Trophoblast cell (in vitro differentiated cells and primary cell): ENCODE results near the gene PASK.

ENCODE experiments used
- DNase-seq, 2 donors: peaks; one replicate each; pipeline ENCODE4 v3.0.0-alpha.2; 2016
- H2AFZ ChIP-seq: 2 replicates; pipeline ENCODE4 v1.6.1; 2013; ENCODE audit warnings: low read length, moderate library complexity, mild to moderate bottlenecking; ENCODE audit not compliant: insufficient read depth, poor library complexity
- H2AK5ac ChIP-seq: 2 replicates; pipeline ENCODE4 v1.6.1; 2013; ENCODE audit warnings: mild to moderate bottlenecking, low read length
- H2BK120ac ChIP-seq: 2 replicates; pipeline ENCODE4 v1.6.1; 2013; ENCODE audit warnings: low read length, mild to moderate bottlenecking, moderate library complexity; ENCODE audit not compliant: insufficient read depth, poor library complexity
- H2BK12ac ChIP-seq: 2 replicates; pipeline ENCODE4 v1.6.1; 2013; ENCODE audit warnings: mild to moderate bottlenecking, low read length, moderate library complexity
- H2BK5ac ChIP-seq: 2 replicates; pipeline ENCODE4 v1.6.1; 2013; ENCODE audit warnings: low read length, low read depth, moderate library complexity, mild to moderate bottlenecking; ENCODE audit not compliant: poor library complexity
- H3K14ac ChIP-seq: 2 replicates; pipeline ENCODE4 v1.6.1; 2013; ENCODE audit warnings: mild to moderate bottlenecking, low read length
- H3K18ac ChIP-seq: 2 replicates; pipeline ENCODE4 v1.6.1; 2013; ENCODE audit warnings: mild to moderate bottlenecking, low read length
- H3K23ac ChIP-seq: 2 replicates; pipeline ENCODE4 v1.6.1; 2013; ENCODE audit warnings: low read length
- H3K27ac ChIP-seq: 2 replicates; pipeline ENCODE4 v1.5.1; 2013; ENCODE audit warnings: low read depth, mild to moderate bottlenecking, inconsistent platforms, low read length, moderate library complexity
- H3K27me3 ChIP-seq: 2 replicates; pipeline ENCODE4 v1.6.1; 2013; ENCODE audit warnings: inconsistent platforms, mild to moderate bottlenecking, low read length, moderate library complexity; ENCODE audit not compliant: insufficient read depth
- H3K36me3 ChIP-seq, 2 experiments: 1 replicate in 1 of 2; 2 replicates in 1 of 2; pipeline ENCODE4 v1.6.1; 2013; ENCODE audit warnings: low read length in 2 of 2, mild to moderate bottlenecking in 2 of 2, moderate library complexity in 1 of 2; ENCODE audit not compliant: insufficient read depth in 2 of 2, control insufficient read depth in 1 of 2
- H3K4ac ChIP-seq: 2 replicates; pipeline ENCODE4 v1.6.1; 2013; ENCODE audit warnings: low read depth, mild to moderate bottlenecking, low read length, moderate library complexity
- H3K4me1 ChIP-seq, 2 experiments: 1 replicate in 1 of 2; 2 replicates in 1 of 2; pipeline ENCODE4 v1.6.1; 2013; ENCODE audit warnings: low read length in 2 of 2, mild to moderate bottlenecking in 2 of 2, moderate library complexity in 1 of 2; ENCODE audit not compliant: insufficient read depth in 2 of 2, control insufficient read depth in 1 of 2
- H3K4me2 ChIP-seq: 2 replicates; pipeline ENCODE4 v1.6.1; 2013; ENCODE audit warnings: inconsistent platforms, mild to moderate bottlenecking, low read length, moderate library complexity
- H3K4me3 ChIP-seq: 2 replicates; pipeline ENCODE4 v1.5.1; 2013; ENCODE audit warnings: mild to moderate bottlenecking, low read depth, low read length, inconsistent platforms
- H3K79me1 ChIP-seq: one replicate; pipeline ENCODE4 v1.6.1; 2013; ENCODE audit warnings: low read length
- H3K79me2 ChIP-seq: 2 replicates; pipeline ENCODE4 v1.6.1; 2013; ENCODE audit warnings: low read length, mild to moderate bottlenecking; ENCODE audit not compliant: control insufficient read depth, insufficient read depth, poor library complexity
- H3K9ac ChIP-seq: 2 replicates; pipeline ENCODE4 v1.6.1; 2013; ENCODE audit warnings: mild to moderate bottlenecking, low read length
- H3K9me3 ChIP-seq: 2 replicates; pipeline ENCODE4 v1.6.1; 2013; ENCODE audit warnings: low read depth, mild to moderate bottlenecking, control low read depth, inconsistent platforms, low read length; ENCODE audit not compliant: insufficient read depth
- H4K12ac ChIP-seq: 2 replicates; pipeline ENCODE4 v1.6.1; 2013; ENCODE audit warnings: low read depth, mild to moderate bottlenecking, low read length, moderate library complexity
- H4K8ac ChIP-seq: 2 replicates; pipeline ENCODE4 v1.6.1; 2013; ENCODE audit warnings: low read depth, mild to moderate bottlenecking, low read length, moderate library complexity
- H4K91ac ChIP-seq: one replicate; pipeline ENCODE4 v1.6.1; 2013; ENCODE audit warnings: low read depth, mild to moderate bottlenecking, low read length, moderate library complexity
- WGBS: extraction: QIAGEN DNeasy Blood & Tissue Kit; methylation state at CpG from one replicate; pipeline ENCODE4 v1.1.7; 2013; ENCODE audit warnings: missing lambda C conversion rate; ENCODE audit not compliant: insufficient read length, insufficient coverage; ENCODE audit errors: extremely low coverage; 5-methylcytosine and 5-hydroxymethylcytosine counted together

The PASK gene

GRCh38 chr2:241072151-241072550, 77.1 kb downstream of the PASK start:
- Histone ChIP-seq H3K4ac (no peak overlapping the region), H3K14ac (no peak overlapping the region), H2BK12ac (no peak overlapping the region), H3K79me2 (no peaks in the 10 kb centered on the region), H2AFZ (no peak overlapping the region), H3K9me3 (peaks cover 4% of the 10 kb centered on the region), H3K4me1 (no peaks in the 10 kb centered on the region), H3K9ac (no peak overlapping the region), H3K4me2 (no peak overlapping the region), H3K4me3 (no peak overlapping the region), H2BK120ac (no peak overlapping the region), H3K27ac (no peak overlapping the region), H3K23ac (no peak overlapping the region), H4K12ac (no peak overlapping the region), H3K27me3 (no peaks in the 10 kb centered on the region), H4K91ac (no peak overlapping the region), H3K79me1 (no peaks in the 10 kb centered on the region), H4K8ac (no peak overlapping the region), H3K36me3 (peaks cover 2 to 3% of the 10 kb centered on the region in 2 experiments), H3K18ac (no peak overlapping the region), H2AK5ac (no peak overlapping the region), H2BK5ac (no peak overlapping the region)
- WGBS, result no CpG with 5 or more reads among the region's 9 CpGs
- no peak for DNase-seq

- Histone ChIP-seq H2AFZ (no peak overlapping the region), H4K12ac (no peak overlapping the region), H2BK5ac (no peak overlapping the region), H3K9ac (no peak overlapping the region), H2BK12ac (no peak overlapping the region), H4K91ac (no peak overlapping the region), H3K4me1 (no peaks in the 10 kb centered on the region), H3K23ac (no peak overlapping the region), H3K27ac (no peak overlapping the region), H3K18ac (no peak overlapping the region), H3K4me2 (no peak overlapping the region), H3K79me2 (no peaks in the 10 kb centered on the region), H2AK5ac (no peak overlapping the region), H3K14ac (no peak overlapping the region), H3K4me3 (no peak overlapping the region), H4K8ac (no peak overlapping the region), H3K9me3 (peaks cover 4% of the 10 kb centered on the region), H3K79me1 (no peaks in the 10 kb centered on the region), H2BK120ac (no peak overlapping the region), H3K27me3 (no peaks in the 10 kb centered on the region), H3K4ac (no peak overlapping the region), H3K36me3 (peaks cover 2 to 3% of the 10 kb centered on the region in 2 experiments)
- peak in 1 of 2 donors; percentile 10 for DNase-seq
- WGBS, result no CpG with 5 or more reads among the region's 25 CpGs
These were observed 77.6 kb downstream of the PASK start for GRCh38 chr2:241071677-241072111.

GRCh38 chr2:241070811-241071676, 78.2 kb downstream of the PASK start:
- no peak overlapping the region for H3K4me3 ChIP-seq
- no peak overlapping the region for H3K9ac ChIP-seq
- H3K79me2 ChIP-seq, result no peaks in the 10 kb centered on the region

GRCh38 chr2:241070361-241070760, 78.9 kb downstream of the PASK start:
- Histone ChIP-seq H3K23ac (no peak overlapping the region), H3K4ac (no peak overlapping the region), H3K36me3 (peaks cover 2 to 3% of the 10 kb centered on the region in 2 experiments), H2AK5ac (no peak overlapping the region), H3K27me3 (no peaks in the 10 kb centered on the region), H3K4me1 (no peaks in the 10 kb centered on the region), H2AFZ (no peak overlapping the region), H4K12ac (no peak overlapping the region), H3K9ac (no peak overlapping the region), H2BK120ac (no peak overlapping the region), H3K4me2 (no peak overlapping the region), H3K14ac (no peak overlapping the region), H3K79me1 (no peaks in the 10 kb centered on the region), H2BK12ac (no peak overlapping the region), H3K27ac (no peak overlapping the region), H3K9me3 (peaks cover 4% of the 10 kb centered on the region), H4K8ac (no peak overlapping the region), H3K79me2 (no peaks in the 10 kb centered on the region), H2BK5ac (no peak overlapping the region), H4K91ac (no peak overlapping the region), H3K4me3 (no peak overlapping the region), H3K18ac (no peak overlapping the region)
- no CpG with 5 or more reads among the region's 13 CpGs for WGBS
- no peak for DNase-seq

More at GRCh38 chr2:241070811-241071676, 78.2 kb downstream of the PASK start:
- Histone ChIP-seq H2BK5ac (no peak overlapping the region), H3K27me3 (no peaks in the 10 kb centered on the region), H3K18ac (no peak overlapping the region), H3K79me1 (no peaks in the 10 kb centered on the region), H3K23ac (no peak overlapping the region), H3K4me1 (no peaks in the 10 kb centered on the region), H4K8ac (no peak overlapping the region), H2BK12ac (no peak overlapping the region), H2AFZ (no peak overlapping the region), H3K9me3 (peaks cover 4% of the 10 kb centered on the region), H3K4me2 (no peak overlapping the region), H3K27ac (no peak overlapping the region), H3K14ac (no peak overlapping the region), H4K91ac (no peak overlapping the region), H2BK120ac (no peak overlapping the region), H2AK5ac (no peak overlapping the region), H3K4ac (no peak overlapping the region), H4K12ac (no peak overlapping the region), H3K36me3 (peaks cover 2 to 3% of the 10 kb centered on the region in 2 experiments)
- no peak for DNase-seq
- WGBS, result no CpG with 5 or more reads among the region's 31 CpGs
